H1 (cell line): ENCODE data around the gene COX19. TPM values are rescaled to one million over a fixed set of nuclear protein-coding genes. Genes with fewer than 3 reads are reported as not detected.

Source experiments
- CTCF ChIA-PET: fragments of 300-600 bp; sonication (Branson Sonifier 250); formaldehyde crosslinking; loops from one replicate; lab custom pipeline; 2021; ENCODE audit not compliant: partially characterized antibody; lab: Charles Lee
- POLR2A ChIA-PET: fragments of 300-600 bp; sonication (Branson Sonifier 250); formaldehyde crosslinking; loops from one replicate; lab custom pipeline; 2021; ENCODE audit warnings: inconsistent platforms; ENCODE audit not compliant: partially characterized antibody; lab: Charles Lee
- DNase-seq, 2 experiments: peaks; one replicate each; pipeline versions ENCODE4 v3.0.0 to v3.0.0-alpha.2; 2010 to 2022; ENCODE audit warnings: low spot score in 2 of 2, low read depth in 1 of 2, mixed read lengths in 1 of 2
- FAIRE-seq: peaks from 2 replicates; lab custom pipeline; 2011; peaks lifted over from hg19 to GRCh38; lab: Jason Lieb, UNC
- H2AFZ ChIP-seq: 2 replicates; pipeline ENCODE4 v1.8.1; 2012; ENCODE audit warnings: low read length, inconsistent platforms
- H2AK5ac ChIP-seq: 2 replicates; pipeline ENCODE4 v1.6.1; 2013; ENCODE audit warnings: low read depth, low read length
- H2BK120ac ChIP-seq: replicated peaks from 2 replicates; pipeline ENCODE3; 2013; ENCODE audit warnings: low read depth, low read length, inconsistent platforms
- H2BK12ac ChIP-seq: 2 replicates; pipeline ENCODE4 v1.6.1; 2013; ENCODE audit warnings: low read depth, low read length
- H2BK15ac ChIP-seq: 2 replicates; pipeline ENCODE4 v1.6.1; 2013; ENCODE audit warnings: low read length
- H2BK20ac ChIP-seq: 2 replicates; pipeline ENCODE4 v1.6.1; 2013; ENCODE audit warnings: low read length
- H2BK5ac ChIP-seq: 2 replicates; pipeline ENCODE4 v1.6.1; 2013; ENCODE audit warnings: low read depth, low read length
- H3K14ac ChIP-seq: 2 replicates; pipeline ENCODE4 v1.6.1; 2013; ENCODE audit warnings: inconsistent platforms; ENCODE audit not compliant: insufficient read length
- H3K18ac ChIP-seq: 2 replicates; pipeline ENCODE4 v1.6.1; 2013; ENCODE audit warnings: low read length; ENCODE audit errors: extremely low read depth
- H3K23ac ChIP-seq: 2 replicates; pipeline ENCODE4 v1.6.1; 2013; ENCODE audit warnings: inconsistent platforms; ENCODE audit not compliant: insufficient read length
- H3K23me2 ChIP-seq: 2 replicates; pipeline ENCODE4 v1.6.1; 2013; ENCODE audit warnings: low read depth, low read length
- H3K27ac ChIP-seq: 2 replicates; pipeline ENCODE4 v1.6.1; 2011; ENCODE audit warnings: low read depth, low read length, inconsistent platforms
- H3K27me3 ChIP-seq, 4 experiments: replicated peaks in 1 of 4; 1 replicate in 1 of 4; 2 replicates in 3 of 4; pipeline versions ENCODE4 v1.6.1 to v1.8.1; 2011 to 2013; ENCODE audit warnings: low read length in 3 of 4, mild to moderate bottlenecking in 3 of 4, inconsistent platforms in 2 of 4, mixed read lengths in 2 of 4, moderate library complexity in 1 of 4; ENCODE audit not compliant: control insufficient read depth in 3 of 4, insufficient read depth in 3 of 4; ENCODE audit errors: extremely low read depth in 1 of 4
- H3K36me3 ChIP-seq, 4 experiments: 2 replicates each; pipeline versions ENCODE4 v1.6.1 to v1.8.1; 2011 to 2013; ENCODE audit warnings: mild to moderate bottlenecking in 4 of 4, low read length in 3 of 4, moderate library complexity in 2 of 4, control low read depth in 1 of 4, inconsistent platforms in 1 of 4; ENCODE audit not compliant: insufficient read depth in 4 of 4, control insufficient read depth in 2 of 4
- H3K4ac ChIP-seq: replicated peaks from 2 replicates; pipeline ENCODE3; 2013; ENCODE audit warnings: low read length, low read depth, mixed read lengths, inconsistent platforms; ENCODE audit not compliant: insufficient read length
- H3K4me1 ChIP-seq, 4 experiments: replicated peaks in 1 of 4; 1 replicate in 1 of 4; 2 replicates in 3 of 4; pipeline versions ENCODE4 v1.6.1 to v1.8.1; 2011 to 2013; ENCODE audit warnings: low read length in 3 of 4, inconsistent platforms in 2 of 4, mixed read lengths in 1 of 4; ENCODE audit not compliant: insufficient read depth in 4 of 4, control insufficient read depth in 3 of 4
- H3K4me2 ChIP-seq, 2 experiments: 2 replicates each; pipeline versions ENCODE4 v1.6.1 to v1.8.1; 2011 to 2013; ENCODE audit warnings: low read depth in 2 of 2, low read length in 2 of 2, control low read depth in 1 of 2, inconsistent platforms in 1 of 2, mild to moderate bottlenecking in 1 of 2; ENCODE audit not compliant: insufficient read depth in 1 of 2
- H3K4me3 ChIP-seq, 4 experiments: fragments of 200-600, 300-600 bp in 1 of 4; sonication (generic), shearing (Covaris generic), sonication (Bioruptor Twin) in 1 of 4; 2 replicates each; pipeline versions ENCODE4 v1.5.1 to v1.8.1; 2011 to 2016; ENCODE audit warnings: low read length in 4 of 4, low read depth in 3 of 4, control low read depth in 2 of 4, inconsistent platforms in 2 of 4, mild to moderate bottlenecking in 2 of 4, mixed read lengths in 1 of 4, moderate library complexity in 1 of 4; ENCODE audit not compliant: insufficient read depth in 2 of 4; ENCODE audit errors: extremely low read depth in 1 of 4
- H3K56ac ChIP-seq: replicated peaks from 2 replicates; pipeline ENCODE3; 2013; ENCODE audit warnings: low read depth, mild to moderate bottlenecking, mixed read lengths, low read length, inconsistent platforms; ENCODE audit not compliant: insufficient read length
- H3K79me1 ChIP-seq: 2 replicates; pipeline ENCODE4 v1.6.1; 2013; ENCODE audit warnings: low read depth, low read length, control low read depth
- H3K79me2 ChIP-seq, 2 experiments: 2 replicates each; pipeline versions ENCODE4 v1.6.1 to v1.8.1; 2012 to 2013; ENCODE audit warnings: low read length in 2 of 2, mild to moderate bottlenecking in 2 of 2, inconsistent platforms in 1 of 2; ENCODE audit not compliant: insufficient read depth in 2 of 2, control insufficient read depth in 1 of 2
- H3K9ac ChIP-seq, 4 experiments: replicated peaks in 1 of 4; 1 replicate in 1 of 4; 2 replicates in 3 of 4; pipeline versions ENCODE4 v1.6.1 to v1.8.1; 2011 to 2013; ENCODE audit warnings: low read depth in 3 of 4, low read length in 3 of 4, control low read depth in 2 of 4, mild to moderate bottlenecking in 2 of 4, moderate library complexity in 2 of 4, inconsistent platforms in 1 of 4; ENCODE audit errors: extremely low read depth in 1 of 4
- H3K9me3 ChIP-seq, 2 experiments: 2 replicates each; pipeline versions ENCODE4 v1.6.1 to v1.8.1; 2012 to 2013; ENCODE audit warnings: mild to moderate bottlenecking in 2 of 2, moderate library complexity in 2 of 2, control low read depth in 1 of 2, inconsistent platforms in 1 of 2, low read depth in 1 of 2, low read length in 1 of 2, mixed read lengths in 1 of 2; ENCODE audit not compliant: insufficient read depth in 2 of 2
- H4K20me1 ChIP-seq, 2 experiments: replicated peaks in 1 of 2; 2 replicates each; pipeline versions ENCODE3 to v1.8.1; 2011 to 2013; ENCODE audit warnings: inconsistent platforms in 2 of 2, low read length in 2 of 2, mild to moderate bottlenecking in 1 of 2; ENCODE audit not compliant: insufficient read depth in 2 of 2, control insufficient read depth in 1 of 2
- H4K5ac ChIP-seq: 2 replicates; pipeline ENCODE4 v1.6.1; 2013; ENCODE audit warnings: low read length, low read depth, mixed read lengths, inconsistent platforms; ENCODE audit not compliant: insufficient read length
- H4K8ac ChIP-seq: 2 replicates; pipeline ENCODE4 v1.8.0; 2013; ENCODE audit warnings: mild to moderate bottlenecking, moderate library complexity, low read length, inconsistent platforms; ENCODE audit not compliant: insufficient read depth; ENCODE audit errors: extremely low read depth
- H4K91ac ChIP-seq: replicated peaks from 2 replicates; pipeline ENCODE3; 2013; ENCODE audit warnings: low read length, mixed read lengths, inconsistent platforms; ENCODE audit not compliant: insufficient read length
- ASH2L ChIP-seq: fragments of 200-600, 300-600 bp; sonication (generic); IDR thresholded peaks from one replicate; pipeline ENCODE4 v1.7.1; 2017; ENCODE audit warnings: low read length
- BACH1 ChIP-seq: IDR thresholded peaks from 2 replicates; pipeline ENCODE4 v1.6.1; 2012; ENCODE audit warnings: low read length, improper control_type of control experiment
- BCL11A ChIP-seq, 2 experiments: IDR thresholded peaks; one replicate each; pipeline ENCODE4 v1.6.1; 2011; ENCODE audit warnings: low read depth in 2 of 2, low read length in 2 of 2, mild to moderate bottlenecking in 2 of 2
- CEBPB ChIP-seq: IDR thresholded peaks from 2 replicates; pipeline ENCODE4 v1.6.1; 2012; ENCODE audit warnings: low read depth, low read length
- EP300 ChIP-seq, 2 experiments: IDR thresholded peaks; 1 replicate in 1 of 2; 2 replicates in 1 of 2; pipeline ENCODE4 v1.6.1; 2011 to 2012; ENCODE audit warnings: low read depth in 2 of 2, low read length in 2 of 2, mild to moderate bottlenecking in 2 of 2, borderline replicate concordance in 1 of 2, inconsistent platforms in 1 of 2, moderate library complexity in 1 of 2
- EZH2 ChIP-seq: fragments of 200-600 bp; sonication (generic); IDR thresholded peaks from 2 replicates; pipeline ENCODE4 v1.7.1; 2012; ENCODE audit warnings: low read depth, mild to moderate bottlenecking, moderate library complexity, low read length, inconsistent platforms; ENCODE audit not compliant: severe bottlenecking
- GABPA ChIP-seq: IDR thresholded peaks from 2 replicates; pipeline ENCODE4 v1.6.1; 2011; ENCODE audit warnings: mild to moderate bottlenecking, low read length, moderate library complexity, borderline replicate concordance; ENCODE audit not compliant: insufficient read depth
- KDM4A ChIP-seq: IDR thresholded peaks from one replicate; pipeline ENCODE4 v1.7.1; 2012; ENCODE audit warnings: low read depth, mild to moderate bottlenecking, moderate library complexity, low read length, inconsistent platforms; ENCODE audit not compliant: severe bottlenecking
- PHF8 ChIP-seq: fragments of 200-600 bp; sonication (generic); conservative IDR thresholded peaks from 2 replicates; pipeline ENCODE4 v1.7.1; 2012; ENCODE audit warnings: low read depth, mild to moderate bottlenecking, inconsistent platforms, low read length, moderate library complexity
- SIN3A ChIP-seq, 2 experiments: IDR thresholded peaks in 1 of 2; conservative IDR thresholded peaks in 1 of 2; 2 replicates each; pipeline ENCODE4 v1.6.1; 2011 to 2012; ENCODE audit warnings: low read length in 2 of 2, improper control_type of control experiment in 1 of 2, low read depth in 1 of 2, mild to moderate bottlenecking in 1 of 2
- SIRT6 ChIP-seq: IDR thresholded peaks from one replicate; pipeline ENCODE4 v1.7.1; 2012; ENCODE audit warnings: low read length, inconsistent platforms
- SUZ12 ChIP-seq: fragments of 200-600 bp; sonication (generic); IDR thresholded peaks from 2 replicates; pipeline ENCODE4 v1.6.1; 2012; ENCODE audit warnings: mild to moderate bottlenecking, inconsistent platforms, low read length, moderate library complexity, mixed read lengths
- YY1 ChIP-seq: IDR thresholded peaks from 2 replicates; pipeline ENCODE4 v1.6.1; 2011; ENCODE audit warnings: low read depth, mild to moderate bottlenecking, low read length
- WGBS, 2 experiments: shearing (Covaris generic) in 1 of 2; methylation state at CpG; one replicate each; pipeline versions ENCODE4 v1.1.6 to v1.1.7; 2013 to 2015; ENCODE audit warnings: low lambda C conversion rate in 2 of 2, mixed read lengths in 2 of 2, inconsistent platforms in 1 of 2, low coverage in 1 of 2, missing lambda C conversion rate in 1 of 2; ENCODE audit not compliant: insufficient replicate concordance in 2 of 2, insufficient coverage in 1 of 2, insufficient read length in 1 of 2; ENCODE audit errors: extremely low coverage in 1 of 2, missing lambda C conversion rate in 1 of 2; 5-methylcytosine and 5-hydroxymethylcytosine counted together
- polyA plus RNA-seq, 7 experiments: library from polyadenylated mRNA; depleted of rRNA in 3 of 7; stranded (reverse) in 5 of 7; unstranded in 2 of 7; fragments of >200 nt in 5 of 7; fragments of 200-250 nt in 2 of 7; gene quantifications; 1 replicate in 5 of 7; 2 replicates in 1 of 7; 4 replicates in 1 of 7; pipeline versions ENCODE4 v1.2.1 to v1.2.3, GENCODE V29; 2011 to 2013; ENCODE audit warnings: missing spikeins in 2 of 7, mixed read lengths in 2 of 7
- total RNA-seq: library from RNA; stranded (reverse); fragmentation: NEBNext Ultra II Directional; extraction: Animal tissue kit (Norgen Biotek cat#: 25700); gene quantifications from 2 replicates; pipeline ENCODE4 v1.2.1, GENCODE V29; 2021
- TF ChIP-seq, protein P1 (sequence below): IDR thresholded peaks from 2 replicates; pipeline ENCODE4 v1.6.1; 2012; ENCODE audit warnings: inconsistent platforms

COX19 gene
- total and polyA plus RNA-seq, 2 of the 8 experiments (the other 6 are each of a cell fraction or from before 2014, with no cell fraction given): 3.9 to 7.9 TPM

DNA sequence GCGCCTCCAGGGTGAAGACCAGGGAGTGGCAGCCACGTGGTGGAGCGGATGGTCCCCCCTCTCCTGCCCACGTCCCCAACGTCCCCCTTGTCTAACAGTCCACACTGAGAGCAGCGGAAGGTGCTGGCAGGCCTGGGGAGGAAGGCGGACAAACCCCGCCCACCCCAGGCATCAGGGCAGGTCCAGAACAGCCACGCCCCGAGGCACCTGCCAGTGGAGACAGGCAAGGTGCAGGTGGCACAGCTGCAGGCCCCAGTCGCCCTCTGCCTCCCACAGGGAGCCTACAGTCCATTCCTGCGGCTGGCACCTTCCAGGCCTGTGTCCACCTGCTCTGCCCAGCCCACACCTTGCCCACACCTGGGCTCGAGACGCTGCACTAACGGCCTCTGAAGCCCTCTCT lies 32.6 kb upstream of the COX19 start:
- H2BK5ac ChIP-seq: no peak overlapping the region
- H3K4me1 ChIP-seq: no peaks in the 10 kb centered on the region
- H3K14ac ChIP-seq: no peak overlapping the region
- H4K5ac ChIP-seq: no peak overlapping the region
- H3K9ac ChIP-seq: no peak overlapping the region
- no peak overlapping the region for H2BK20ac ChIP-seq
- FAIRE-seq (no peak), DNase-seq (no peak)
- no peak overlapping the region for H3K4me3 ChIP-seq
- H3K4ac ChIP-seq: no peak overlapping the region
- CTCF ChIA-PET: interaction anchor here (0.7 to 4.7 kb wide), 4 partner anchors 13 to 42 kb away, joined by 3 to 36 read pairs (median 4); no protein-coding TSS in a partner anchor
- peaks cover 8% of the 10 kb centered on the region; the same call in 1 of the 2 replicates for H3K23me2 ChIP-seq
- H3K27ac ChIP-seq: no peak overlapping the region
- H3K23ac ChIP-seq: no peak overlapping the region
- peaks cover 0 to 8% (median 0%) of the 10 kb centered on the region in 4 experiments; a peak in 3 of 8 replicates for H3K36me3 ChIP-seq
- H3K79me2 ChIP-seq: peaks cover 0 to 3% of the 10 kb centered on the region in 2 experiments; a peak in 1 of 4 replicates
- WGBS, 2 experiments: 86% methylated on average over 13 of the region's 15 CpGs; no CpG with 5 or more reads in 1 of the 2 experiments
- POLR2A ChIA-PET: no interaction called here
- H3K9me3 ChIP-seq: no peaks in the 10 kb centered on the region; a peak in 1 of 4 replicates
- H2BK12ac ChIP-seq: no peak overlapping the region
- H3K18ac ChIP-seq: no peak overlapping the region
- no peak overlapping the region for H2BK120ac ChIP-seq
- H4K20me1 ChIP-seq: peaks cover 2 to 11% of the 10 kb centered on the region in 2 experiments
- no peaks in the 10 kb centered on the region for H3K27me3 ChIP-seq
- H2BK15ac ChIP-seq: no peak overlapping the region
- H4K8ac ChIP-seq: no peak overlapping the region
- peaks cover 7% of the 10 kb centered on the region for H3K79me1 ChIP-seq
- no peak overlapping the region for H4K91ac ChIP-seq
- H3K56ac ChIP-seq: no peak overlapping the region
- no peak overlapping the region for H3K4me2 ChIP-seq
- H2AFZ ChIP-seq: no peak overlapping the region
- no peak overlapping the region for H2AK5ac ChIP-seq
- no peak for TF ChIP-seq BACH1
- TF ChIP-seq SIRT6: no peak
- TF ChIP-seq SUZ12: no peak
- TF ChIP-seq SIN3A (conservative IDR thresholded peaks at IDR 0.05 in 1 of 2, IDR thresholded peaks at IDR 0.05 in 1 of 2; ENCODE audit: low read depth in 1 of 2, low read length in 2 of 2): no peak
- TF ChIP-seq EP300 (IDR thresholded peaks at IDR 0.05; ENCODE audit: borderline replicate concordance in 1 of 2, low read depth in 2 of 2, low read length in 2 of 2): no peak
- TF ChIP-seq EZH2: no peak
- no peak for TF ChIP-seq GABPA
- TF ChIP-seq BCL11A (IDR thresholded peaks at IDR 0.05; ENCODE audit: low read depth in 2 of 2, low read length in 2 of 2): no peak
- TF ChIP-seq KDM4A: no peak
- TF ChIP-seq, protein P1, sequence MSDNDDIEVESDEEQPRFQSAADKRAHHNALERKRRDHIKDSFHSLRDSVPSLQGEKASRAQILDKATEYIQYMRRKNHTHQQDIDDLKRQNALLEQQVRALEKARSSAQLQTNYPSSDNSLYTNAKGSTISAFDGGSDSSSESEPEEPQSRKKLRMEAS: no peak
- no peak for TF ChIP-seq CEBPB
- no peak for TF ChIP-seq YY1
- TF ChIP-seq ASH2L: no peak
- no peak for TF ChIP-seq PHF8
